Right ventricle myocardium inferior (tissue), 1 donor: Measurements from ENCODE around the gene BCAS3. TPM values are rescaled to one million over a fixed set of nuclear protein-coding genes. Genes with fewer than 3 reads are reported as not detected.

Experiments
- ATAC-seq: fragments of 200-7000 bp; cut with Tn5 transposase; one replicate; pipeline ENCODE4 v1.9.1; 2020; ENCODE audit warnings: mild to moderate bottlenecking, moderate library complexity
- DNase-seq: peaks from one replicate; pipeline ENCODE4 v3.0.0; 2021; ENCODE audit errors: missing footprints
- intact Hi-C: fragments of 100-400 bp; cut with DNase I; formaldehyde crosslinking; loops from one replicate; pipeline ENCODE4 v1.11.0; 2022
- total RNA-seq: library from RNA; stranded (reverse); fragmentation: NEBNext Ultra II Directional; extraction: Animal tissue kit (Norgen Biotek cat#: 25700); gene quantifications from one replicate; pipeline ENCODE4 v1.2.1, GENCODE V29; 2021
- donor health status: DM: no; HTN: yes; CAD: no; lungs with severe emphysema.

BCAS3 gene
- total RNA-seq, 1 donor from 2014 or later: 13.3 TPM

DNA sequence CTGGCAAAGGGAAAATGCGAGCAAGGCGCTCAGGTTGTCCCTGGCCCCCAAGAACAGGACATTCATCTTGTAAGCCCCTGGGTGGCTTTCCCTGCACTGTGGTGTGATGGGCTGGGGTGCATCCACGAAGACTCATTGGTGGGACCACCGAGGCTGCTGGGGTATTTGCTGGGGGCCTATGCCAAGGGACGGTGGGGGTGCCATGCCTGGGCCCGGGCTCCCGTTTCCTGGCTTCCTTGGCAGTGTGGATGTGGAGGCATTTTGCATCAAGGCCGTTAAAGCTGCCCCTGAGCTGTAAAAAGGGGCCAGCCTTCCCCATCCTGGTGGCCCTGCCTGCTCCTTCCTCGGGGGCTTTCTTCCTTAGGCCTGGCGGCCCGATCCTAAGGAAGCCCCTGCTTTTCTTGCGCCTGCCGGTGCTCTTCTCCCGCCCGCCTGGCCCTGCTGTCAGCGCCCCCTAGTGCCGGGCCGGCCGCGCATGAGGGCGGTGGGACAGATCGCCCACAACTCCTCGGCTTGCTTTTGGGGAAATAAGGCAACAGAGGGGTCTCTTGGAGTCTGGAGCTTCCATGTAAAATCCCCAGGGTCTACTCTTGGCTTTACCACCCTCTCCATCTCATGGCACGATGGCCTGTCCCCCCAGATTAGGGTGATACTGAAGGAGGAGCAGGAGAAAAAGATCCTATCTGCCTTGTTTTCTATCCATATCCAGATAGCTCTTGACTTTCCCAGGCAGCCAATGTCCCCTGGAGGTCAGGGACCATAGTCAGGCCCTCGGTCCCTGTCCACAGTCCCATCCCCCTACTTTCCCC is 712.2 kb downstream of the BCAS3 start:
- DNase-seq (no peak), ATAC-seq (peak; percentile 49)
- intact Hi-C loops: loop anchor here (5.0 to 10.0 kb wide), 3 partner anchors 63 to 383 kb away; no protein-coding TSS in a partner anchor

DNA sequence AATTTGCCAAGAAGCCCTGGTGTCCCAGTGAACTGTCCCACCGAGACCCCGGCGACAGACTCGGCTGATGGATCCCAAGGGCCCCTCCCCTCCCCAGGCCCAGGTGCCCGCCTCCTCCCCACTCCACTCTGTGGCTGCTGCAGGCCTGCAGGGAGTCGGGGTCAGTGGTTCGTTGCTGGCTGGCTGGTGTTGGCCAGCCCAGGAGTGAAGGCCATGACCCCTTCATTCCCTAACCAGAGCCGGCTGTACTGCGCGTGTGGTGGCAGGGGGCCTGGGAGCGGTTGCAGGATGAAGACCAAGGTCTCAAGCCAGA is 712.8 kb downstream of the BCAS3 start:
- intact Hi-C loops: loop anchor here (5.0 to 10.0 kb wide), 3 partner anchors 63 to 383 kb away; no protein-coding TSS in a partner anchor
- ATAC-seq: peak; percentile 14
- peak; percentile 58 for DNase-seq

DNA sequence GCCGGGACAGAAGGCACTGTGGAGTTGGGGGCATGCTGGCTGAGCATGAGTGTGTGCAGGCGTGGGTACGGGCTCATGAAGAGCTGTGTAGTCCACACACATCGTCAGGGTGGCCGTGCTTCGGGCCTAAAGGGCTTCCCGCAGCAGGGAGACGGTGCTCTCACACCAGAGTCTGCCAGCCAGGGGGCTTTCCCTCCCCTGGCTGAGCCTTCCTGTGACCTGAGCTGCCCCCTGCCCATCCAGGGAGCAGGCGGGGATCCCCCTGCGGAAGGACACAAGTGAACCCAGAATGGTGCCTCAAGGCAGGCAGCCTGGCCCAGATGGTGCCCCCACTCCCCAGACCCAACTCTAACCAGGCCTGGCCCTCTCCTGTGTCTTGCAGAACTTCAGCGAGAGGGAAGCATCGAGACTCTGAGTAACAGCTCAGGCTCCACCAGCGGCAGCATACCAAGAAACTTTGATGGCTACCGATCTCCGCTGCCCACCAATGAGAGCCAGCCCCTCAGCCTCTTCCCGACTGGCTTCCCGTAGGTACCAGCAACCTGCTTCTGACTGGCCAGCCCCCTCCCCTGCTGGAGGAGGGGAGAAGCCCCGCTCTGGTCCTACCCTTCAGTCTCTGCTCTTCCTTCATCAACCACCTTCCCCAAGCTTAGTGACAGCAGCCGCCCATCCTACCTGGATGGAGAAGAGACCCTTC is 714.1 kb downstream of the BCAS3 start:
- ATAC-seq: no peak
- intact Hi-C loops: loop anchor here (5.0 to 10.0 kb wide), 3 partner anchors 64 to 384 kb away; no protein-coding TSS in a partner anchor
- DNase-seq: no peak

DNA sequence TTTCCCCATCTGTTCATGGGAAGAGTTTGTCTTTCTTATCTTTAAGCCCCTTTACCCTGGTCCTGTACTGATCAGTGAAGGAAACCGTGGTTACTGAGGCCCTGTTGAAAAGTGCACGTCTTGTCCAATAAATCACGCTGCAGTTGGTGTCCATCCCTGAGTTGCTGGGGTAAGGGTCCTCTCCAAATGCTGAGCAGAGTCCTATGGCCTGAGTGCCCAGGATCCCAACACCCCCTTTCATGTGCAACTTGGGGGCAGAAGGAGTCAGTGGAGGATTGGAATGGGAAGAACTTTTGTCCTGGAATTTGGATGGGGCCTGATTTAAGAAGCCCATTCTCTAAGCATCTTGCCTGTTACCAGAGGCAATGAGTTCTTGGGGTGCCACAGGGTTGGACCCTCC is 715.0 kb downstream of the BCAS3 start:
- ATAC-seq (no peak), DNase-seq (peak; percentile 16)
- intact Hi-C loops: loop anchor here (5.0 to 10.0 kb wide), 3 partner anchors 65 to 385 kb away; no protein-coding TSS in a partner anchor

DNA sequence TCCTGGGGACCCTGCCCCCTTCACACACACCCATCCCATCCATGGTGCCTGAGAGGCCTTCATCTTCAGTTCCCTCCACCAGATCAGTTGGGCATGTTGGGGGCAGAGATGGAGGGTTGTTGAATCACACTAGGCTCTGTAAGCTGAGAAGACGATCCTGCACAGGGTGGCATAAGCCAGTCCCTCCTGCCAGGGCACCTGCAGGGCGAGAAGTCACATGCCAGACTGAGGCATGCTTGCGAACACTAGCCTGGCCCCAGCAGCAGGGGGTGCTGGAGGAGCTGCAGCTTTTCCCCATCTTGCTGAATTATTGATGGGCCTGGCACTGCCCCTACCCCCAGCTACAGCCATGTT is 715.9 kb downstream of the BCAS3 start:
- intact Hi-C loops: loop anchor here (5.0 to 10.0 kb wide), 3 partner anchors 66 to 386 kb away; no protein-coding TSS in a partner anchor
- ATAC-seq (no peak), DNase-seq (no peak)

DNA sequence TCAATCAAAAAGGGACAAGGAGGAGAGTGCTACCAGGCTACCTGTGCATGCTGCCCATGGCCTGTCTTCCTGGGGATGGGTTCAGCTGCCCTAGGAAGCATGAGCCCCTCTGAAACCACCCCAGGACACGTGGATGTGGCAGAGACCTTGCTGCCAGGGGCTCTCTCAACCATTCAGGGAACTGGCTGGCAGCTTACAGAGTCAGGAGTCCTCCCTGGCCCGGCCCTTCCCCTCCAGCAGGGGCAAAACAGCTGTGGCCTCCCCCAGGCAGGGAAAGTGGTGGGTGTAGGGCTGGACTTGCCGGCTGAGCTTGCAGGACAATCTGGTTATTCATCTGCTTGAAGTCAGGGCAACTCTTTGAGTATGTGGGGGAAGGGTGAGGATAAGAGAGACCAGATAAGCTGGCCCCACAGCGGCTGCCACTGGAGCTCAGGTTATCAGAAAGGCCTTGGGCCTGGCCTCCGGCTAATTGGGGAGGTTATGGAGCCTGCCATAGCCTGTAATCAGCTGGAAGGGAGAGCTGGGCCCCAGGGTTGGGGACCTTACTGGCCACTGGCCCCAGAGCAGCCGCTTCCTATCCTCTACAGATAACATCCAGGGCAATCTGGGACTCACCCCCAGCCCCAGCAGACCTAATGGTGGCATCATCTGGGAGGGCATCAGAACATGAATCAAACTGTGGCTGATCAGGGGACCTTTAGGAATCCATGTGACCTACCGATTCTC is 716.4 kb downstream of the BCAS3 start:
- ATAC-seq: no peak

DNA sequence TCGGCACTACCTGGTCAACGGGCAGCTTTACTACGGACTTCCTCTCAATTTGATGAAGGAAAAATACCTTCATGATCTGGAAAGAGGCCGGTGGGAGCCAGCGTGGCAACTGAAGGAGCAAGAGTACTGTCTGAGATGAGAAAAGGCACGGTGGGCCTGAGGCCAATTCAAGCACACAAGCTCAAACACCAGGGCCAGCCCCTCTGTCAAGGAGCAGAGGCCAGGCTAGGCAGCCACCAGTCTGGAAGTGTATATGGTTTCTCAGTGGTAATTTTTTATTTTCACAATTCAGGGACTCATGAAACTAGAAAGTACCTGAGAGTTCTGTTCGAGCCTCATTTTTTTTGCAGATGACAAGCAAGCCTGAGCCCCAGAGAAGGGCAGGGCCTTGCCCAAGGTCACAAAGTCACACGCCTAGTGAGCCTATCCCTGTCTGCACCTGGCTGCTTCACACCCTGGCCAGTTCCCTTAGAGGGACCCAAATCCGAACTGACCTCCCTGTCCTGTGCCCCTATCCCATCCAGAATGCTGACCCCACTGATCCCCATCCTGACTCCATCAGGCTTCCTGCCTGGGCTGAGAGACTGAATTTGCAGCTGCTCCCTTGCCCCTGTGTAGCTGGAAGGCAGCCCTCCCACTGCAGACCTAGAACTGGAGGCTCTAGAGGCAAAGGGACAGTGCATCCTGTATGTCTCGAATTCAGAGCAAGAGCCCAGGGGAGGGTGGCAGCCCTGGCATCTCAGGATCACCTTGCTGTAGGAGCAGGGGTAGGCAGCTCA is 717.2 kb downstream of the BCAS3 start:
- intact Hi-C loops: loop anchor here (5.0 to 10.0 kb wide), 3 partner anchors 68 to 388 kb away; no protein-coding TSS in a partner anchor
- ATAC-seq (no peak), DNase-seq (peak; percentile 53)

More for the DNA sequence above, 716.4 kb downstream of the BCAS3 start:
- intact Hi-C loops: loop anchor here (5.0 to 10.0 kb wide), 3 partner anchors 67 to 387 kb away; no protein-coding TSS in a partner anchor
- peak; percentile 35 for DNase-seq

DNA sequence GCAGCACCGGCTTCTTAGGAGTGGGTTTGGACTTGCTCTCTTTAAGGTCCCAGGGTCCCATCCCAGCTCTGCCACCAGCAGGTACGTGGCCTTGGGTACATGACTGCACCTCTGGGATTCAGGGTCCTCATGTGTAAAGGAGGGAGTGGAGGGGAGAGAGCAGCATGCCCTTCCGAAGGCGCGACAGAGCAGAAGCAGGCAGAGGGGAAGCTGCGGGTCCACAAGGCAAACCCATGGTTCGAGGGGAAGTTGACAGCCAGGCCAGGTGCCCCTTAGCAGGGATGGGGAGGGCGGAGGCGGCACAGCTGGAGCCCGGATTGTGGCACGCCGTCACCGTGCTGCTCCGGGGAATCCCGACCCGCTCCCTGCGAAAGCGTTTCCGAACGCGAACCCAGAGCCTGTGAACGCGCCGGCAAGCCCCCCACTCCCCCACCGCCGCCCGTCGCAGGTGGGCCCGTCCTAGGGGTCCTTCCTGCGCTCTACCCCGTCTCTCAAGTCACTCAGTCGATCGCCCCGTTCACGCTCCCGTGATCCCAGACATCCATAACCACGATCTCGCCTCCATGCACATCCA is 717.8 kb downstream of the BCAS3 start:
- DNase-seq (no peak), ATAC-seq (no peak)
- intact Hi-C loops: loop anchor here (10.0 kb wide), 1 partner anchor 141 kb away; no protein-coding TSS in a partner anchor

DNA sequence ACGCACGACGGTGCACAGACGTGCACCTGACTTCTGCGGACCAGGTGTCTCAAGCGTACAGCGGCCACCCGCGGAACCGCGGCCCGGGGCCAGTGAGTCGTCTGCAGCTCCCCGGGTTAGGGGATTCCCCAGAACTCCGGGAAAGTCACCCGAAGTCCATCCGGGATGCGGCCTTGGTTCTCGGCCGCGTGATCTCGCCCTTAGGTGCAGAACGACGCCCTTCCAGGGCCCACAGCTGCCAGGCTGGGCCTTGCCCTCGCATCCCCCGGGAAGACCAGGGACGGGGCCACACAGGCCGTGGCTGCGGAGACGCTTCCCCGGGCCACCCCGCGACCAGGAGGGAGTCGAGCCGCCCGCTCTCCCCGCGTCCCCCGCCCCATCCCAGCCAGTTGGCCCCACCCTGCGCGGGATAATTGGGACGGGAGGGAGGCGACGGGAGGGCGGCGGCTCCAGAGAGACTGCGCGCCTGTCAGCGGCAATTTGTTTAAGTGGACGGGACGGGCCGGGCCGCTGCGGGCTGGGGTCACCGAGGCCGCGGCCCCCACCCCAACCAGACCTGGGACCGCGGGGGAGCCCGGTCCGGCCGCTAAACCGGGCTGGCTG is 718.4 kb downstream of the BCAS3 start:
- intact Hi-C loops: loop anchor here (10.0 kb wide), 1 partner anchor 141 kb away; no protein-coding TSS in a partner anchor
- no peak for DNase-seq

DNA sequence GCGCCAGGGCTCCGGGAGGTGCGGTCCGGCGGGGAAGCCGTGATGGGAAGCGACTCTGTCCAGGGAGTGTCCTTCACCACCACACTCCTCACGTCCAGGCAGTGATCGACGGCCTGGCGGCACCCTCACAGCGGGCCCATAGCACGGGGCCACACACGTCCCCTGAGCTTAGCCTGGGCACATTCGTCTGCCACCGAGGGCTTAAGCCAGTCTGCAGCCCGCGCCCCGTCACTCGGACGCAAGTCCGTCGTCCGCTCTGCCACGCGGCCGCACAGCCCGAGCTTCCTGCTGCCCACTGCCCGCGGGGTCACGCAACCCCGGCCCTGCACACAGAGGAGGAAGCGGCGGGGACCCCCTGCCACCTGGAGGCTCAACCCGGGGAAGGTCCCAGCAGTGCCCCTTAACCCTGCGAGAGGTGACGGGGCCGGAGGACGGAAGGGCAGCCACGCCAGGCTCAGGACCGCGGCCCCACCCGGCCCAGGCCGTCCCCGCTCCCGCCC is 719.0 kb downstream of the BCAS3 start:
- ATAC-seq (no peak), DNase-seq (peak; percentile 63)
- intact Hi-C loops: loop anchor here (10.0 kb wide), 1 partner anchor 142 kb away; no protein-coding TSS in a partner anchor

More for the DNA sequence above, 718.4 kb downstream of the BCAS3 start:
- ATAC-seq: no peak

DNA sequence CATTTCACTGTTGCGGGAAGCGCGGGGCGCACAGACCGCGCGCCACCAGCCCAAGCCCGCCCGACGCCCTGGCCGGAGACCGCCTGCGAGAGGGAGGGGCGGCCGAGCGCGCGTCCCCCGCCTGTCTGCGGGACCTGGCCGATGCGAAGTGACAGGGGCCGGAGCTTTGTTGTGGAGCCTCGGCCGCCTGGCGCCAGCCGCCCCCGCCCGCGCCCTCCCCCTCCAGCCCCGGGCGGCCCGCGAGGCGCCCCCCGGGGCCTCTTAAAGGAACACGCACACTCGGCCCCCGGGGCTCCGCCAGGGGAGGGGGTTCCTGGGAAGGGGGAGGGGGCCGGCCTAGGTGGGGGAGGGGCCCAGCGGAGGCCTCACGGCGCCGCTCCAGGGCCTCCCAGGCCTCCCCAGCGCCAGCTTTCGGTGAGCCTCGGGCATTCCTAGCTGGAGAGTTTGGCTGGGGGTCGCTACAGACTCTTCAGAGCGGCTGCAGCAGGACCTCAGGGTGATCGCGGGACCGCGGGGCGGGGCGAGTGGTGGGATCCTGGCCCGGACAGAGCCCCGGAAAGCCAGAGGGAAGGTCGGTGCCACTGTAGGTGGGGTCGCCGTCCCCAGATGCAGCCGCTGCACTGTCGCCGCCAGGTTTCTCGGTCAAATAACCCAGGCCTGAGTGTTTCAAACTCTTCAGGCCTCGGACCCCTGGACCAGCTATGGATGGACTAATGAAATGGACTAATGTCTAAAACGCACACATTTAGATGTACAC is 719.6 kb downstream of the BCAS3 start:
- ATAC-seq (no peak), DNase-seq (peak; percentile 43)
- intact Hi-C loops: loop anchor here (10.0 kb wide), 1 partner anchor 142 kb away; no protein-coding TSS in a partner anchor

DNA sequence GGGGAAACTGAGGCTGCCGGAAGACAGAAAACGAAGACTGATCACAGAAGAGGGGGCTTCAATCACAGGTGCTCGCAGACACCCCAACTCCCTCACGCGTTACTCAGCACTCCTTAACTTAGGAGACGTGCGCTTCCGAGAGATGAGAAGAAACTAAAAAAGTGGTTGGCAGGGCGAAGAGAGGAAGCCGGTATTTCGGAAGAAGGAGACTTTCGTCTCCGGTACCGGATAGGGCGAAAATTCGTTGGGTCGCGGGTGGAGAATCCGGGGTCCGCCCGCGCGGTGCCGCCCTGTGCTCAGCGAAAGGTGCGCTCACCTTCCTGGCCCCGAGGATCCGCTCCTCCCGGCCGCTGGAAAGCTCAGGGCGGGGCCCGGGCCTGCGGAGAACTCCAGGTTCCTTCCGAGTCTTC is 721.1 kb downstream of the BCAS3 start:
- intact Hi-C loops: loop anchor here (10.0 kb wide), 1 partner anchor 144 kb away; no protein-coding TSS in a partner anchor
- ATAC-seq: no peak
- no peak for DNase-seq

DNA sequence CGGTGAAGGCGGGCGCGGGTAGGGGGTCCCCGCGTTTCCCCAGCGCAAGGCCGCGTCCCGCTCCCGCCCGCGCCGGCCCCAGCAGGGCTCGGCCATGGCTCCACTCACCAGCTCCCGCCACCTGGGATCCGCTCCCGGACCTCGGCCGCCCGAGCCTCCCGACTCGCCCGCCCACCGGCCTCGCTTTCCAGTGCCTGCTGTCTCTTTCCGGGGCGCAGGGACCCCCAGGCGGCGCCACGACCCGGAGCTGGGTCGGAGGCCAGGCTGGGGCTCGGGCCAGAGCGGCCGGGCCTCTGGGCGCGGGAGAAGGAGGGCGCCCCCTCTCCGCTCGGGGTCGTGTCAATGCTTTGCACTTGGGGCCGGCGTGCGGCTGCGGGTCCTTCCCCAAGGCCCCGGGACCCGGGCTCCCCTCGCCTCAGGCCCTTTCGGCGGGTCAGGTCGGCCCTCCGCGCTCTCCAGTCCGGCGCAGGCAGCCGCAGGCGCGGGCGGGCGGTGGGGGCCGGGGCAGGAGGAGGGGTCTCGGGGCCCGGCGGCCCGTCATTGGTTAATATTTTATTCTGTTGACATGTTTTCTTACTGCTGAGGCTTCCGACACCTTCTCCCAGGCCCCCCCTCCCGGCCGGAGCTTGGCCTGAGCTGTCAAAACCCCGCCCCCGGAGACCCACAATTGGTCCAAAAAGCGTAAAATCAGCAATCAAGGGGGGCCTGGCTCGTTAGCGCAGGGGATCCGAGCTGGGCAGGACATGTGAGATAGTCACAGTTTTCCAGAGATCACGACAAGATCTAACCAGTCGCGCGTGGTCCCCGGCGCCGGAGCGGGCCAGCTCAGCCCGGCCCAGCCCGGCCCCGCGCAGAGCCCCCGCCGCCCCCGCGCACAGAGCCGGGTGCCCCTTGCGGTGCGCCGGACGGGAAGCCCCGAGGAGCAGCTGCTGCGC is 721.7 kb downstream of the BCAS3 start, which contains the start of gene TBX2:
Gene TBX2, plus strand, starts transcription at position 713 of the 935 bp plus-strand sequence. CDS start 334 bp downstream, outside the sequence.
- intact Hi-C loops: loop anchor here (10.0 kb wide), 1 partner anchor 145 kb away; no protein-coding TSS in a partner anchor
- peak; percentile 79 for ATAC-seq
- DNase-seq: peak; percentile 92

DNA sequence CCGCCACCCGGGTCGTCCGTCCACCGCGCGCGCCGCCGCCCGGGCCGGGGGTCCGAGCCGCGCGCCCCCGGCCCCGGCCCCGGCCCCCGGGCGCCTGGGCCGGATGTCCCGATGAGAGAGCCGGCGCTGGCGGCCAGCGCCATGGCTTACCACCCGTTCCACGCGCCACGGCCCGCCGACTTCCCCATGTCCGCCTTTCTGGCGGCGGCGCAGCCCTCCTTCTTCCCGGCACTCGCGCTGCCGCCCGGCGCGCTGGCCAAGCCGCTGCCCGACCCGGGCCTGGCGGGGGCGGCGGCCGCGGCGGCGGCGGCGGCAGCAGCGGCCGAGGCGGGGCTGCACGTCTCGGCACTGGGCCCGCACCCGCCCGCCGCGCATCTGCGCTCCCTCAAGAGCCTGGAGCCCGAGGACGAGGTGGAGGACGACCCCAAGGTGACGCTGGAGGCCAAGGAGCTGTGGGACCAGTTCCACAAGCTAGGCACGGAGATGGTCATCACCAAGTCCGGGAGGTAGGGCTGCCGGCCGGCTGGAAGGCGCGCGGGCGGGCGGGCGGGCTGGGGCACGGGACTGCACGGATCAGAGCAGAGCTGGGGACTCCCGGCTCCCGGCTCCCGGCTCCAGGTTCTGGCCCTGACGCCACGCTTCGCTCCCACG is 722.5 kb downstream of the BCAS3 start:
- DNase-seq (no peak), ATAC-seq (no peak)
- intact Hi-C loops: no loop called here
